HG02981 (cell line): ENCODE data around the gene SCYGR5.
"Not testable (repeated sequence)": the region's sequence is repeated elsewhere in the genome, so short reads cannot be mapped to it uniquely, and the experiment has no call there.

Experiments used
- ATAC-seq: cut with Tn5 transposase; IDR thresholded peaks from one replicate; pipeline ENCODE4 v1.9.1; 2021; ENCODE audit warnings: mild to moderate bottlenecking, moderate library complexity; ENCODE audit not compliant: unreplicated experiment

The SCYGR5 gene

GRCh38 chr2:227671170-227671905, 4.7 kb downstream of the SCYGR5 start:
- no peak for ATAC-seq

- ATAC-seq = not testable (repeated sequence)
Observed at GRCh38 chr2:227673620-227674019, 7.0 kb downstream of the SCYGR5 start.

GRCh38 chr2:227674485-227674884, 7.9 kb downstream of the SCYGR5 start:
- ATAC-seq = no peak

GRCh38 chr2:227677928-227678327, 11.3 kb downstream of the SCYGR5 start:
- no peak for ATAC-seq

GRCh38 chr2:227684258-227684657, 17.7 kb downstream of the SCYGR5 start:
- no peak for ATAC-seq

- no peak for ATAC-seq
Observed at GRCh38 chr2:227687189-227687588, 20.6 kb downstream of the SCYGR5 start.

GRCh38 chr2:227696990-227697679, 30.5 kb downstream of the SCYGR5 start:
- no peak for ATAC-seq

GRCh38 chr2:227701556-227701955, 35.0 kb downstream of the SCYGR5 start:
- ATAC-seq = no peak

GRCh38 chr2:227703280-227703732, 36.7 kb downstream of the SCYGR5 start:
- ATAC-seq = no peak

- ATAC-seq = no peak
Observed at GRCh38 chr2:227703961-227704360, 37.4 kb downstream of the SCYGR5 start.

- ATAC-seq = no peak
Observed at GRCh38 chr2:227706859-227707258, 40.3 kb downstream of the SCYGR5 start.

- ATAC-seq = no peak
Observed at GRCh38 chr2:227707390-227707789, 40.8 kb downstream of the SCYGR5 start.

GRCh38 chr2:227710986-227711385, 44.4 kb downstream of the SCYGR5 start:
- ATAC-seq = no peak

- ATAC-seq = no peak
Observed at GRCh38 chr2:227713291-227713690, 46.7 kb downstream of the SCYGR5 start.

- ATAC-seq = no peak
Observed at GRCh38 chr2:227716501-227716900, 49.9 kb downstream of the SCYGR5 start.
